Astrocyte of the spinal cord (primary cell): ENCODE results near the gene SPI1.
A peak's percentile ranks its signal among the peaks of the same experiment; 100 is the strongest.

ENCODE experiments used
- DNase-seq: peaks from one replicate; pipeline ENCODE4 v3.0.0; 2011; ENCODE audit warnings: low read depth, low spot score
- H3K4me3 ChIP-seq: 2 replicates; pipeline ENCODE4 v1.5.1; 2011; ENCODE audit warnings: low read depth, mild to moderate bottlenecking, low read length, moderate library complexity
- CTCF ChIP-seq: IDR thresholded peaks from 2 replicates; pipeline ENCODE4 v1.5.1; 2012; ENCODE audit warnings: low read depth, mild to moderate bottlenecking, low read length, inconsistent platforms
- in situ Hi-C: cut with HindIII; loops from 2 replicates; pipeline ENCODE4 v1.10.0; 2017; ENCODE audit warnings: low sequenced_read_pairs

SPI1 gene

GRCh38 chr11:47403571-47403970 lies 25.2 kb upstream of the SPI1 start:
- H3K4me3 ChIP-seq, result no peak overlapping the region
- no peak for DNase-seq
- no peak for TF ChIP-seq CTCF
- in situ Hi-C loops, result no loop called here

GRCh38 chr11:47403135-47403534 lies 24.8 kb upstream of the SPI1 start:
- no peak for TF ChIP-seq CTCF
- in situ Hi-C loops, result no loop called here
- DNase-seq, result no peak
- H3K4me3 ChIP-seq, result no peak overlapping the region

- no peak for DNase-seq
- TF ChIP-seq CTCF, result no peak
- no peak overlapping the region for H3K4me3 ChIP-seq
- in situ Hi-C loops, result no loop called here
Measured at GRCh38 chr11:47400768-47401279, 22.5 kb upstream of the SPI1 start.

- peak overlapping the region; percentile 49 for H3K4me3 ChIP-seq
- in situ Hi-C loops, result no loop called here
- no peak for DNase-seq
- no peak for TF ChIP-seq CTCF
Measured at GRCh38 chr11:47399860-47400767, 21.8 kb upstream of the SPI1 start.

GRCh38 chr11:47398551-47398950 lies 20.2 kb upstream of the SPI1 start:
- in situ Hi-C loops, result no loop called here
- DNase-seq, result no peak
- no peak overlapping the region for H3K4me3 ChIP-seq
- no peak for TF ChIP-seq CTCF

- H3K4me3 ChIP-seq, result no peak overlapping the region
- DNase-seq, result no peak
- no peak for TF ChIP-seq CTCF
- in situ Hi-C loops, result no loop called here
Measured at GRCh38 chr11:47398011-47398410, 19.7 kb upstream of the SPI1 start.
